Fibroblast of lung (primary cell): ENCODE data around the gene VPS26B.

ENCODE experiments used
- CTCF ChIP-seq, 2 donors: IDR thresholded peaks in 1 of 2; conservative IDR thresholded peaks in 1 of 2; 1 replicate in 1 of 2; 2 replicates in 1 of 2; pipeline ENCODE4 v1.5.1; 2011 to 2012; ENCODE audit warnings: low read length in 2 of 2, control low read depth in 1 of 2, inconsistent platforms in 1 of 2, low read depth in 1 of 2, mild to moderate bottlenecking in 1 of 2
- EZH2 ChIP-seq: IDR thresholded peaks from 2 replicates; pipeline ENCODE4 v1.5.1; 2012; ENCODE audit warnings: low read length, control low read depth, mild to moderate bottlenecking; ENCODE audit errors: missing control alignments

GRCh38 chr11:134289789-134290188 lies 65.3 kb downstream of the VPS26B start:
- TF ChIP-seq CTCF (conservative IDR thresholded peaks at IDR 0.05 in 1 of 2, IDR thresholded peaks at IDR 0.05 in 1 of 2; ENCODE audit: low read depth in 1 of 2, low read length in 2 of 2) (no peak), EZH2 (no peak)
